ENCODE data around the gene TTLL9. TPM values are rescaled to one million over a fixed set of nuclear protein-coding genes. Genes with fewer than 3 reads are reported as not detected.
"Not testable (repeated sequence)": the region's sequence is repeated elsewhere in the genome, so short reads cannot be mapped to it uniquely, and the experiment has no call there.

The TTLL9 gene
- polyA plus RNA-seq, 1 experiment: 0.11 TPM

DNA sequence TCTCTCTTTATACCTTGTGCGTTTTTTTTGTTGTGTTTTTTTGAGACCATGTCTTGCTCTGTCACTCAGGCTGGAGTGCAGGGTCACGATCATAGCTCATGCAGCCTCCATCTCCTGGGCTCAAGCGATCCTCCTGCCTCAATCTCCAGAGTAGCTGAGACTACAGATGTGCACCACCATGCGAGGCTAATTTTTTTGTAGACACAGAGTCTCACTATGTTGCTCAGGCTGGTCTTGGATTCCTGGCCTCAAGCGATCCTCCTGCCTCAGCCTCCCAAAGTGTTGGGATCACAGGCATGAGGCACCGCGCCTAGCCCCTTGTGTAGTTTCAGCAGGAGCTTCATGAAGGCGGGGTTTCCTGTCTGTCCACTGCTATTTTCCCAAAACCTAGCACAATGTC, 54.1 kb downstream of the TTLL9 start:
- CTCF ChIA-PET: no interaction called here
- TF ChIP-seq, protein P1, sequence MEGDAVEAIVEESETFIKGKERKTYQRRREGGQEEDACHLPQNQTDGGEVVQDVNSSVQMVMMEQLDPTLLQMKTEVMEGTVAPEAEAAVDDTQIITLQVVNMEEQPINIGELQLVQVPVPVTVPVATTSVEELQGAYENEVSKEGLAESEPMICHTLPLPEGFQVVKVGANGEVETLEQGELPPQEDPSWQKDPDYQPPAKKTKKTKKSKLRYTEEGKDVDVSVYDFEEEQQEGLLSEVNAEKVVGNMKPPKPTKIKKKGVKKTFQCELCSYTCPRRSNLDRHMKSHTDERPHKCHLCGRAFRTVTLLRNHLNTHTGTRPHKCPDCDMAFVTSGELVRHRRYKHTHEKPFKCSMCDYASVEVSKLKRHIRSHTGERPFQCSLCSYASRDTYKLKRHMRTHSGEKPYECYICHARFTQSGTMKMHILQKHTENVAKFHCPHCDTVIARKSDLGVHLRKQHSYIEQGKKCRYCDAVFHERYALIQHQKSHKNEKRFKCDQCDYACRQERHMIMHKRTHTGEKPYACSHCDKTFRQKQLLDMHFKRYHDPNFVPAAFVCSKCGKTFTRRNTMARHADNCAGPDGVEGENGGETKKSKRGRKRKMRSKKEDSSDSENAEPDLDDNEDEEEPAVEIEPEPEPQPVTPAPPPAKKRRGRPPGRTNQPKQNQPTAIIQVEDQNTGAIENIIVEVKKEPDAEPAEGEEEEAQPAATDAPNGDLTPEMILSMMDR (IDR thresholded peaks at IDR 0.05; ENCODE audit: insufficient read depth, low read depth, low read length): no peak
- H3K36me3 ChIP-seq (ENCODE audit: control insufficient read depth, insufficient read depth, low read length): no peaks in the 10 kb centered on the region
- H3K4me3 ChIP-seq (ENCODE audit: low read depth, low read length): no peak overlapping the region
- peaks cover 11% of the 10 kb centered on the region for H3K27me3 ChIP-seq (ENCODE audit: control insufficient read depth, insufficient read depth, low read length)
- no peak for DNase-seq (ENCODE audit: low read depth)
- POLR2A ChIA-PET: no interaction called here

DNA sequence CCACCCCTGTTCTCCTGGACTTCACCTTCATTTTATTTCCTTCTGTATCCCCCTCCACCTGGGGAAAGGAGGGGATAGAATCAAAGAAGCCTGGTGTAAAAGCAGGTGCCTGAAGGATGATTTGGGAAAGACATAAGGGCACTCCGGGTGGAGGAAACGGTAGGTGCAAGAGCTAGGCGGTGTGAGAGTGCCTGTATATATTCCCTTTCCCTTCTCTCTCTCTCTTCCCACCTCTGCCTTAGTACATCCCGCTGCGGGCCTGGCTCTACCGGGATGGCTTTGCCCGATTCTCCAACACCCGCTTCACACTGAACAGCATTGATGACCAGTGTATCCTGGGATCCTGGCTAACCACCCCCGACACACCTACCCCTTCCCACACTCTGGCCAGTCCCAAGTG, 55.2 kb downstream of the TTLL9 start:
- Histone ChIP-seq H3K36me3 (ENCODE audit: control insufficient read depth, insufficient read depth, low read length) (no peaks in the 10 kb centered on the region), H3K4me3 (ENCODE audit: low read depth, low read length) (no peak overlapping the region), H3K27me3 (ENCODE audit: control insufficient read depth, insufficient read depth, low read length) (peaks cover 9% of the 10 kb centered on the region)
- TF ChIP-seq, protein P1 (IDR thresholded peaks at IDR 0.05; ENCODE audit: insufficient read depth, low read depth, low read length): no peak
- ChIA-PET POLR2A (no interaction called here), CTCF (no interaction called here)
- DNase-seq (ENCODE audit: low read depth): no peak

DNA sequence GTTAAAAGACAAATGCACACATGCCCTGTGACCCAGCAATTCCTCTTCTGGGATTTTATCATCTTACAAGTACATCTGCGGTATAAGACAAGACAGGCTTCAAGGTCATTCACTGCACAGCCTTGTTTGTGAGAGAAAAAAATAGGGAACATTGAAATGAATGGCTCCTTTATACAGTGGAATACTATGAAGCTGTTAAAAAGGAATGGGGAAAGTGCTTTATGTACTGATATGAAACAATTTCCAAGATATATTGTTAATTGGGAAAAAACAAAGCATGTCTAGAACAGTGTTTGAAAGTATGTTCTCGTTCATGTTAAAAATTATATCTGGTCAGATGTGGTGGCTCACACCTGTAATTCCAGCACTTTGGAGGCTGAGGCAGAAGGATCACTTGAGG, 56.1 kb downstream of the TTLL9 start:
- Histone ChIP-seq H3K4me3 (ENCODE audit: low read depth, low read length) (no peak overlapping the region), H3K36me3 (ENCODE audit: control insufficient read depth, insufficient read depth, low read length) (no peaks in the 10 kb centered on the region), H3K27me3 (ENCODE audit: control insufficient read depth, insufficient read depth, low read length) (peaks cover 6% of the 10 kb centered on the region)
- no peak for DNase-seq (ENCODE audit: low read depth)
- ChIA-PET POLR2A (no interaction called here), CTCF (interaction anchor here (1.6 kb wide), 1 partner anchor 74 kb away, joined by 4 read pairs; no protein-coding TSS in a partner anchor)
- TF ChIP-seq, protein P1 (IDR thresholded peaks at IDR 0.05; ENCODE audit: insufficient read depth, low read depth, low read length): no peak

DNA sequence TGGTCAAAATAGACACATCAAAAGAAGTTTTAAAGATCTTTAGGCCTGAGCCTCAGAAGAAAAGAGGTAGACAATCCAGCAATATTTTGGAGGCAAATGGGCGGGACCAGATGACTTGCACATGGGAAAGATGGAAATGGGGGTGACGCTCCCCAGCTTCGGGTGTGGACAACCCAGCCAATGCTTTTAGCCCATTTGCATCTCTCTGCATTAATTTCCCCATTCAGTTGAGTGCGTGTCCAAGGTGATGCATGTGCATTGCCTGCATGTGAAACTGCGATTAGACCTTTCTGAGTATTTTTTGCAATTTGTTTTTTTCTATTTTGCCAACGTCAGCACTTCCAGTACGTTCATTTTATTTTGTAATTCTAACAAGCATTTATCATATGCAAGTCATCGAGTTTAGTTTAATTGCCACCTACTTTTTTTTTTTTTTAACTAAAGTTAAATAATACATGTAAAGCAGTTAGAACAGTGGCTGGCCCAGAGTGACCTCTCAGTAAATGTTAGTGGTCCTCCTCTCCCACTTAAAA, 57.3 kb downstream of the TTLL9 start:
- H3K4me3 ChIP-seq (ENCODE audit: low read depth, low read length): no peak overlapping the region
- DNase-seq (ENCODE audit: low read depth): no peak
- peaks cover 6% of the 10 kb centered on the region for H3K27me3 ChIP-seq (ENCODE audit: control insufficient read depth, insufficient read depth, low read length)
- no peaks in the 10 kb centered on the region for H3K36me3 ChIP-seq (ENCODE audit: control insufficient read depth, insufficient read depth, low read length)
- ChIA-PET CTCF (interaction anchor here (1.5 to 1.6 kb wide), 2 partner anchors 9 to 75 kb away, joined by 4 read pairs; no protein-coding TSS in a partner anchor), POLR2A (no interaction called here)
- TF ChIP-seq, protein P1 (IDR thresholded peaks at IDR 0.05; ENCODE audit: insufficient read depth, low read depth, low read length): no peak

DNA sequence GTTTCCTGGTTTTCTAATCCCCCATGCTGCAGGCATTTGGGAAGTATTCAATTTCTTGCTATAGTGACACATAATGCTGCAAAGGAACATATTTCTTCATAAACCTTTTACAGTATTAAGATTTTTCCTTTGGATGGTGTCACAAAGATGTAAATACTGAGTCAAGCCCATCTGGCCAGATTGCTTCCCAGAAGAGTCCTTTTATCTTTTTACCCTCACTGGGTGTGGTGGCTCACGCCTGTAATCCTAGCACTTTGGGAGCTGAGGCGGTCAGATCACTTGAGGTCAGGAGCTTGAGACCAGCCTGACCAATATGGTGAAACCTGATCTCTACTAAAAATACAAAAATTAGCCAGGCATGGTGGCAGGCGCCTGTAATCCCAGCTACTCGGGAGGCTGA, 59.2 kb downstream of the TTLL9 start:
- H3K4me3 ChIP-seq (ENCODE audit: low read depth, low read length); H3K36me3 ChIP-seq (ENCODE audit: control insufficient read depth, insufficient read depth, low read length); H3K27me3 ChIP-seq (ENCODE audit: control insufficient read depth, insufficient read depth, low read length); DNase-seq (ENCODE audit: low read depth); POLR2A ChIA-PET: not testable (repeated sequence)
- CTCF ChIA-PET: interaction anchor here (2.0 kb wide), 1 partner anchor 22 kb away, joined by 4 read pairs; the partner anchor contains the start of gene PDRG1

DNA sequence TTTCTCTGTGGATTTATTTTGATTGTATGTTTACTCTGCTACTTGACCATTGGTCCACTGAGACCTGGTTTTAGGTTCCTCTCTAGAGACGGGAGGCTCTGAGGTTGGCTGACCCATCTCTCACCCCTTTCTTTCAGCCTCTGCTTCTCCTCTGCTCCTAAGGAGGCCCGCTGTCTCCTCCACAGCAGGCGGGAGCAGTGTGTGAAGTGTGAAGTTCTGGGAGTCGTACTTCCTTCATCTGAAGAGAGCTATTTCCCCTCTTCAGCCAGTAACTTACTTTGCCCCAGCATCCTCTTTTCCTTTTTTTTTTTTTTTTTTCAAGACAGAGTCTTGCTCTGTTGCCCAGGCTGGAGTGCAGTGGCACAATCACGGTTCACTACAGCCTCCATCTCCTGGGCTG, 60.3 kb downstream of the TTLL9 start:
- no peaks in the 10 kb centered on the region for H3K36me3 ChIP-seq (ENCODE audit: control insufficient read depth, insufficient read depth, low read length)
- ChIA-PET POLR2A (no interaction called here), CTCF (interaction anchor here (2.0 kb wide), 1 partner anchor 21 kb away, joined by 4 read pairs; the partner anchor contains the start of gene PDRG1)
- peaks cover 2% of the 10 kb centered on the region; the same call in 1 of the 2 replicates for H3K27me3 ChIP-seq (ENCODE audit: control insufficient read depth, insufficient read depth, low read length)
- TF ChIP-seq, protein P1 (IDR thresholded peaks at IDR 0.05; ENCODE audit: insufficient read depth, low read depth, low read length): no peak
- no peak overlapping the region for H3K4me3 ChIP-seq (ENCODE audit: low read depth, low read length)
- no peak for DNase-seq (ENCODE audit: low read depth)

Measured in BJ (cell line).